ENCODE data around the gene C2orf69.

DNA sequence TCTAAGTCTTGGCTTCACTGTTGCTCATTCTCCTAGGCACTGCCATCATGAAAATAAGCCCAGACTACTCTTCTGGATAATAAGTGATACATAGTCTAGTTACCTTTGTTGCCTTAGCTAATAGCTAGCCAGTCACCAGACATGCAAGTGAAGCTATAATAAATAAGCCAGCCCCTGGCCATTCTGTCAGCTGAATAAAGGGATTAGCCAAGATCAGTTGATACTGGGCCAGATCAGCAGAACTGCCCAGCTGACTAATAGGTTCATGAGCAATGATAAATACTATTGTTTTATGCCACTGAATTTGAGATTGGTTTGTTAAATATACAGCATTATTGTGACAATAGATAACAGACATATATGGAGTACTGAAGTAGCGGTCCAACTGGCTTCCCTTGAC lies 8.0 kb upstream of the C2orf69 start:
- TF ChIP-seq, protein P1, sequence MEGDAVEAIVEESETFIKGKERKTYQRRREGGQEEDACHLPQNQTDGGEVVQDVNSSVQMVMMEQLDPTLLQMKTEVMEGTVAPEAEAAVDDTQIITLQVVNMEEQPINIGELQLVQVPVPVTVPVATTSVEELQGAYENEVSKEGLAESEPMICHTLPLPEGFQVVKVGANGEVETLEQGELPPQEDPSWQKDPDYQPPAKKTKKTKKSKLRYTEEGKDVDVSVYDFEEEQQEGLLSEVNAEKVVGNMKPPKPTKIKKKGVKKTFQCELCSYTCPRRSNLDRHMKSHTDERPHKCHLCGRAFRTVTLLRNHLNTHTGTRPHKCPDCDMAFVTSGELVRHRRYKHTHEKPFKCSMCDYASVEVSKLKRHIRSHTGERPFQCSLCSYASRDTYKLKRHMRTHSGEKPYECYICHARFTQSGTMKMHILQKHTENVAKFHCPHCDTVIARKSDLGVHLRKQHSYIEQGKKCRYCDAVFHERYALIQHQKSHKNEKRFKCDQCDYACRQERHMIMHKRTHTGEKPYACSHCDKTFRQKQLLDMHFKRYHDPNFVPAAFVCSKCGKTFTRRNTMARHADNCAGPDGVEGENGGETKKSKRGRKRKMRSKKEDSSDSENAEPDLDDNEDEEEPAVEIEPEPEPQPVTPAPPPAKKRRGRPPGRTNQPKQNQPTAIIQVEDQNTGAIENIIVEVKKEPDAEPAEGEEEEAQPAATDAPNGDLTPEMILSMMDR (IDR thresholded peaks at IDR 0.05): no peak
- TF ChIP-seq POLR2A (IDR thresholded peaks at IDR 0.05) (no peak), POLR2AphosphoS5 (IDR thresholded peaks at IDR 0.05) (no peak)

Measured in breast epithelium (tissue), 3 donors.